GM19023 (cell line): ENCODE data around the gene CEP95.
"Not testable (repeated sequence)": the region's sequence is repeated elsewhere in the genome, so short reads cannot be mapped to it uniquely, and the experiment has no call there.

Experiments
- ATAC-seq: cut with Tn5 transposase; IDR thresholded peaks from one replicate; pipeline ENCODE4 v1.9.1; 2021; ENCODE audit warnings: mild to moderate bottlenecking, moderate library complexity; ENCODE audit not compliant: unreplicated experiment

The CEP95 gene, protein sequence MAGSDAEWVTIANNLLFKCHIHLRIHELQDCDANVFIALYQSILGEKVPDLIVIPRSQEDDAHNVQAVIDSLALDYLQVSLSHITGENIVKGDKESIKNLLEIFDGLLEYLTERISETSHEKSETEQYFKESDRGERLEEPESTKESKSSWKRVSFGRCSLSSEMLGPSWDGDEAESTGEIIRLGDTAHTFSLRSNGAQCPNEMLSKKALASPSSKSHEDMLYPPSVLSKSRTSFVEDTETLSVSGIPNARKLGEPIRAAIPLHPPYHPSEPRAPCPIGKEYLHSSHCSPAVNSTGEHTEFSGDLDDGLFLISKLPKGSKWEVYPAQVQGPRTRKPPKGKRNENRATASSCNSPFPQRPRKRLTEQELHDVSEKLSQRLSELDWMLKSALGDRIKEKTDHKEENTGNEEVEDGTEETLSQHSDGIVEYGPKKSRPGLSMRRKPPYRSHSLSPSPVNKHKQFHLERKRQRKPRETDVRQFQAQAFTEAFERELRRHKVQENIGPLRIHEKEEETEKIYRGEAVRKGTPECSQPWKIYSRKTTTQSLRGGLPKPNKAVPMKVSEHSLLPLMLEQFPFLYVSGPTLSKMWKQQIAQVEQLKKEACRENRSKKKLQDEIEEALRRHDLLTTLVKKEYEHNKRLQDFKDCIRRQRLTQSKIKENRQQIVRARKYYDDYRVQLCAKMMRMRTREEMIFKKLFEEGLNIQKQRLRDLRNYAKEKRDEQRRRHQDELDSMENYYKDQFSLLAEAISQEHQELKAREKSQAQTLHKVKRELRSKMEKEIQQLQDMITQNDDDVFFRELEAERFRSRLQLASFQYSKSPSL

DNA sequence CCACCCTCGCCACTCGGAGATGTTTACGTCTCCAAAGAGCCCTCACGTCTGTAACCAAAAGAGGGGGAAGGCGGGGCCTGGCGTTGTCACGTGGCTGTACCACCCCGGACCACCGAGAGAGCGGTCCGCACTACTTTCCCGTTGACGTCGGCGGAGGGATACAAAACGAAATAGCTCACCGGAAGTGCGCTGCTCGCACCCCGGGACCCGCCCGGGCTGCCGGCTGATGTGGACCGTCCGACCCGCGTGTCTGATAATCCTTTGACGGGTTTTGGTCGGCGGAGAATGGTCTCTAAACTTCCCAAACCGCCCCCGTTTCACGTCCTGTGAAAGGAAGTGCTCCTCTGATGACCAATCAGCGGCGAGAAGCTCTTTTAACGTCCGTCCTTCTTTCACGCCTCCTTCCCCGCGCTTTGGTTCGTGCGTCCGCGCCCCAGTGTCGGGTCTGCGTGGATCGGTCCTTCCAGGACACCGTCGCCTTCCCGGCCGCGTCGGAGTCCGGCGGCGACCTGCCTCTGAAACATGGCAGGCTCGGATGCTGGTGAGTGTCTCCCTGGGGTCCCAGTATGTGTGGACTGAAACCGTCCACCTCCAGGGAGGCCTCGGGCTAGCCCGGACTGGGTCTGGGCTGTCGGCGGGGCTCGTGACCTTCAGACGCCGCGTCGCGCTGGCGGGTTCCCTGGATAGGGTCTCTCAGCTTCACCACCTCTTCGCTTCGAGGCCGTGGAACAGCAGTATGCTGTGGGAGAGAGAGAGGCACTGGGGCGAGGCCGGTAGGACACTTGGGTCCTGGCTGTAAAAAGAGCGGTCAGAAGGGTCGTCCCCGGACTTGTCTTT lies at the start of gene CEP95:
Gene CEP95, plus strand, starts transcription at position 402 of the 837 bp plus-strand sequence. Its CDS starts 121 bp downstream, at position 523.
- peak; percentile 67 for ATAC-seq

DNA sequence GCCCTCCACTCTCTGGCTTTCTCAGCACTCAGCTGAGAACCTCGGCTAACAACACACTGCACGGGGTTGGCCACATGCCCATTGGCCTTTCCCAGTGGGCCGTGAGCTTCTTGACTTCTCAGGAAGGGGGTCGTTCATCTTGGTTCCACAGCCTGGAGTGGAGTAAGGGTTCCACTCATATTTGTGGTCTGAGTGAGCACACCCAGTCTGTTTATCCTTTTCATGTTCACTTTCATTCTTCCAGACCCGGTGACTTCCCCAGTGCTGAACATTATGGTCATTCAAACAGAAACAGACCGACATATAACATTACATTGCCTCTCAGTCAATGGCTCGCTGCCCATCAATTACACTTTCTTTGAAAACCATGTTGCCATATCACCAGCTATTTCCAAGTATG lies 49.6 kb upstream of the CEP95 start:
- ATAC-seq, result no peak

DNA sequence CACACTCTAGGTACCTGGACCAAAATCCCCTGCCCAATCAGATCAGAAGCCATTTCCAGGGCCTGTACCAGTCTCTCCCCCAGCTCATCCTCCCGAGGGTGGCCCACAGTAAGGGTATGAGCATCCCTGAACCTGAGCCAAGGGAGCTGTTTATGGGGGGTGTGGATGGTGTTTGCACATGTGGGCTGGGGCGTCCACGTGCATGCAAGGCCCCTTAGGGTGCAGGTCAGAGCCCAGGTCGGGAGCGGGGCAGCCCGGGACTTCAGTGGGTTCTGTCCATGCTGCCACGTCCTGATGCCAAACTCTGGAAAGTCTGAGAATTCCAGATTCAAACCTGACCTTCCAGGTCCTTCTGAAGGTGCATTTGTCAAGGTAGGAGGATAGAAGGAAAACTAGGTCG lies 48.0 kb upstream of the CEP95 start:
- no peak for ATAC-seq

DNA sequence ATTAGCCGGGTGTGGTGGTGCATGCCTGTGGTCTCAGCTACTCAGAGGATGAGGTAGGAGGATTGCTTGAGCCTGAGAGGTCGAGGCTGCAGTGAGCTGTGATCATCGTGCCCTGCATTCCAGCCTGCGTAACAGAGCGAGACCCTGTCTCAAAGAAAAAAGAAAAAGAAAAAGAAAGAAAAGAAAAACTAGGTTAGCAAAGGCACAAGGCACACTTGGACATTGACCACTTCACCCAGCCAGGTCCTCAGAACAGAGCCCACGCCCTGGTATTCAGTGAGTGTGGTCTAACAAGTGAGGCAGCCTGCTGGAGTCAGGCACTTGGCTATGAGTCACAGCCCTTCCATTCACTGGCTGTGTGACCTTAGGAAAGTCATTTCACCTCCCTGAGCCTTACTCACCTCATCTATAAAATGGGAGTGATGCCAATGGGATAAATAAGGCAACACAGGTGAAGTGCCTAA lies 47.5 kb upstream of the CEP95 start:
- no peak for ATAC-seq

DNA sequence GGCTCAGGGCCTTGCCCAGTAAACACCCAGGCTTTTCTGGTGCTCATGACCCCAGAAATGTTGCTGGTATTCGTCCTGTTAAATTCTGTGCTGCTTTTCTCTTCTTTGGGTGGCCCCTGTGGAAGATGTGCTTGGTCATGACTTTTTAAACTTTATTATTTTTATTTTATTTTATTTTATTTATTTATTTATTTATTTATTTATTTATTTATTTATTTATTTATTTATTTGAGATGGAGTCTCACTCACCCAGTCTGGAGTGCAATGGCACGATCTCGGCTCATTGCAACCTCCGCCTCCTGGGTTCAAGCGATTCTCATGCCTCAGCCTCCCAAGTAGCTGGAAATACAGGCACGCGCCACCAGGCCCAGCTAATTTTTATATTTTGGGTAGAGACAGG lies 47.0 kb upstream of the CEP95 start:
- ATAC-seq, result not testable (repeated sequence)

DNA sequence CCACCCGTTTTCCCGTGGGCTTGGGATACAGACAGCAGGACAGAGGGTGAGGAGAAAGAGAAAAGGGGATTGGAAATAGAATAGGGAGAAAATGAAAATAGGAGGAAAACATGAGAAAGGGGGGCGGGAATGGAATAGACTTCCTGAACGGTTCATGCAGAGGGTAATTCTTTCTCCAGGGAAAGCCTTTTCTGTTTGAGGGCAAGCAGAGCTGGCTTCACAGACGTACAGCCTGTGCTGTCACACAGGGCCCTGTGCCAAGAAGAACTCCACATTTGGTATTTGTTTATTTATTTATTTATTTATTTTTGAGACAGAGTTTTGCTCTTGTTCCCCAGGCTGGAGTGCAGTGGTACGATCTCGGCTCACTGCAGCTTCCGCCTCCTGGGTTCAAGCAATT lies 45.8 kb upstream of the CEP95 start:
- no peak for ATAC-seq

DNA sequence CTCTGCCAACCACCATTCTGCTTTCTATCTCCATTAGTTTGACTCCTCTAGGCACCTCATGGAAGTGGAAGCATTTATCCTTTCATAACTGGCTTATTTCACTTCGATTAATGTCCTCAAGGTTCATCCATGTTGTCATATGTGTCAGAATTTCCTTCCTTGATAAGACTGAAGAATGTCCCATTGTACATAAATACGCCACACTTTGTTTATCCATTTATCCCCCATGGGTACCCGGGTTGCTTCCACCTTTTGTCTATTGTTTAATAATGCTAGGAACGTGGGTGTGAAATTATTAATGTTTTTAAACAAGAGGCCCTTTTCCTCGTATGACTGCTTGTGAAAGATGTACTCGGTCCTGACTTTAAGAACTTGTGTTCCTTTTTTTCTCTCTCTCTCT lies 45.0 kb upstream of the CEP95 start:
- no peak for ATAC-seq

DNA sequence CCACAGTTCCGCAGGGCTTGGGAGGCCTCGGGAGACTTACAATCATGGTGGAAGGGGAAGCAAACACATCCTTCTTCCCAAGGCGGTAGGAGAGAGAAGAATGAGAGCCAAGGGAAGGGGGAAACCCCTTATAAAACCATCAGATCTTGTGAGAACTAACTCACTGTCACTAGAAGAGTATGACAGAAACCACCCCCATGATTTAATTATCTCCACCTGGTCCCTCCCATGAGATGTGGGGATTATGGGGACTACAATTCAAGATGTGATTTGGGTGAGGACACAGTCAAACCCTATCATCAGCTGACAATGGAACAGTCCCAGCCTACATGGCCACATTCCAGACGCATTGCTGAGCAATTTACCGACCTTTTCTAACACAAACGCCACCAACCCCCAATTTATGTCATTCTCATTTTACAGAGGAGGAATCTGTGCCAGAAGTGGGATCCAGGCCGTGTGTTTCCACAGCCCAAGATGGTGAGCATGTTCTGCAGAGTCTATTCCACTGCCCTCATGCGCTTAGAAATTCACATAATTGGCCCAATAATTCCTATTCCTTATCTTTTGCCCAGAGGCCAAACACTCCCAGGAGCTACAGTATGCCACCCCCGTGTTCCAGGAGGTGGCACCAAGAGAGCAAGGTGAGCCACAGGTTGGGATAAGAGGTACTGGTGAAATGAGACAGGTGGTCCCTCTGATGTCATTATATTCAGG lies 40.6 kb upstream of the CEP95 start:
- no peak for ATAC-seq

DNA sequence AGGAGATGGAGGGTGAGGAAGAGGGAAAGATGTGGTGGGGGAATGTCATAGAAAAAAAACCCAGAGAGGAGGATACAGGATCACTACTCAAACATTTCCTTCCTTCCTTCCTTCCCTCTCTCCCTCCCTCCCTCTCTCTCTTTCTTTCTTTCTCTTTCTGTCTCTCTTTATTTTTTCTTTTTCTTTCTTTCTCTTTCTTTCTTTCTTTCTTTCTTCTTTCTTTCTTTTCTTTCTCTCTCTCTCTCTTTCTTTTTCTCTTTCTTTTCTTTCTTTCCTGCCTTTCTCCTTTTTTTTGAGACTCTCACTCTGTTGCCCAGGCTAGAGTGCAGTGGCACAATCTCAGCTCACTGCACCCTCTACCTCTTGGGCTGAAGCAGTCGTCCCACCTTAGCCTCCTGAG lies 39.9 kb upstream of the CEP95 start:
- not testable (repeated sequence) for ATAC-seq

DNA sequence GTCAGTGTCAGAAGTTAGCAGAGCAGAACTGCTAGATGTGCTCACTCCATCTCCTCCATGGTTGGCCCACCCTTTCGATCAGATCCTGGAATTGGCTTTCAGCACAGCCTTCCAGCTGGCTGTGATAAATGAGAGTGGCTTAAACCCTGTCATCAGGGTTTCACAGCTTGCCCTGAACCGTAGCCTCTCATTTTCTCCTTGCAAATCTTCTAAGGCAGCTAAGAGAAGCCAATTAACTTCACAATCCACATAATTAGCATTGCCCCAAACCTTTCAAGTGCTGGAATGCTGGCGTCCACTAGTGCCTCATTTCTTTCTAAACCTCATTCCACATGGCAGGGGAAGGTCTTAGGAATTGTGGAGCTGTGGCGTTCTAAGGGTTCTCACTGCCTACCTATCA lies 36.2 kb upstream of the CEP95 start:
- ATAC-seq, result no peak

DNA sequence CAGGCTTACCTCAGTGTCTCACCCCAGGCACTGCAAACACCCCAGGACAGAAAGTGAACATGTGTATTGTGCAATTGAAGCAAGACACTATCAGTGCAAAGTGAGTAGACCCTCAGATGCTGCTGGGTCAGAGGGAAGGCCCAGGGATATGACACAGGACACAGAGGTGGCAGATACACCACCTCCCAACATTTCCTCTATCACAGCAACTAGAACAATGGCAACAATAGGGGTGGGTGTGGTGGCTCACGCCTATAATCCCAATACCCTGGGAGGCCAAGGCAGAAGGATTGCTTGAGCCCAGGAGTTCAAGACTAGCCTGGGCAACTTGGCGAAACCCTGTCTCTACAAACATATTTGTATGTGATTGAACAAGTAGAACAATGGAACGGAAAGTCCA lies 35.3 kb upstream of the CEP95 start:
- ATAC-seq, result no peak

DNA sequence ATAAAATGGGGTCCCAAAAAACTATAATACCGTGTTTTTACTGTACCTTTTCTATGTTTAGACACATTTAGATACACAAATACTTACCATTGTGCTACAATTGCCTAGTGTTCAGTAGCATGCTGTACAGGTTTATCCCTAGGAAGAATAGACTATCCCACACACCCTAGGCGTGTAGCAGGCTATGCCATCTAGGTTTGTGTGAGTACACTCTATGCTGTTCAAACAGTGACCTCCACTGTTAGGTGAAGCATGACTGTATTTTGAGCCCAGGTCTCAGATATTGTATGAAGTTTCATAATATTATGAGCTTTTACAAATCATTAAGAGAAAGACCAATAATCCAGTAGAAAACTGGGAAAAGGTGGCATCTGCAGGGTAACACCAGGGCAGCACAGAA lies 34.2 kb upstream of the CEP95 start:
- ATAC-seq, result no peak

DNA sequence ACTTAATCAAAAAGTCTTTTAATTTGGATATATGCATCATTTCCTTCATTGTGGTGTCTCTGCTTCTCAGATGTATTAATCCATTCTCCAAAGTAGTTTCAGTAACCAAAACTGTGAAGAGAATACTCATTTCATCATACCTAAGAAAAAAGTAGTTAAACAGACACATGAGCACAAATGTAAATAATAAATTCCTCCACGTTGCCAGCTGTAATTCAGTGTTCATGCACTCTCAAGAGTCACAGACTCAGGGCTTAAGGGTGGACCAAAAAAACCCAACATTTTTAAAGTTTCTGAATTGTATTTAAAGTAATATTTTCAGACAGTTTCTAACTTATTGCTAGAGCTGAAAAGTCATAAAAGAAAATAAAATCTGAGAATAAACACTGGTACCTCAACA lies 28.9 kb upstream of the CEP95 start:
- ATAC-seq, result no peak

DNA sequence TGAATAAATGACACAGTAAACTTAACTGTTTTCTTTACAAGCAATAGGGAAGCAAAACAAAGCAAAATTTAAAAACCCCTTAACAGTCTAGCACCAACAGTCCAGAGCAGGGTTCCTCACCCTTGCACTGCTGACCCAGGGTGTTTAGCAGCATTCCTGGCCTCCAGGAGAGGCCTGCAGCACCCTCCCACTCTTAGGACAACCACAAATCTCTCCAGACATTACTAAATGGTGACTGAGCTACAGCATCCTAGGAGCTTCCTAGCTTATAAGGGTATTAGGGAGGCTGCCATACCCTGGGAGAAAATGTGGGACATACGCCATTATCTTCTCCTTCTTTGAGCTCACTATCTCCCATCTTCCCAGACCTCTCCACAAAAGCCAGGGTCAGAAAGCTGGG lies 25.8 kb upstream of the CEP95 start:
- ATAC-seq, result no peak

DNA sequence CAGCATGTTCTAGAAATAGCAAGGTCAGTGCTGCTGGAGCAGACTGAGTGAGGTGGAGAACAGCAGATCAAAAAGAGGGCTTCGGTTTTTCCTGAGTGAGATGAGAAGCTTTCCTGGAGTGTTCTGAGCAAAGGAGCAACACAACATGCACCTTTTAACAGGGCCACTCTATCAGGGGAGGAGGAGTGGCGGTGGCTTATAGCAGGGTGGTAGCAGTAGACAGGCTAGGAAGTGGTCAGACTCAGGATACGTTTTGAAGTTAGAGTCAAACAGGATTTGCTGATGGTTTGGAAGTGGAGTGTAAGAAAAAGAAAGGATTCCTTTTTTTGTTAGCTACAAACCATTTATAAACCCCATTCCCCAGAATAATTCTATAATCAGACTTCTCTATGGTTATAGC lies 22.4 kb upstream of the CEP95 start:
- ATAC-seq, result no peak

DNA sequence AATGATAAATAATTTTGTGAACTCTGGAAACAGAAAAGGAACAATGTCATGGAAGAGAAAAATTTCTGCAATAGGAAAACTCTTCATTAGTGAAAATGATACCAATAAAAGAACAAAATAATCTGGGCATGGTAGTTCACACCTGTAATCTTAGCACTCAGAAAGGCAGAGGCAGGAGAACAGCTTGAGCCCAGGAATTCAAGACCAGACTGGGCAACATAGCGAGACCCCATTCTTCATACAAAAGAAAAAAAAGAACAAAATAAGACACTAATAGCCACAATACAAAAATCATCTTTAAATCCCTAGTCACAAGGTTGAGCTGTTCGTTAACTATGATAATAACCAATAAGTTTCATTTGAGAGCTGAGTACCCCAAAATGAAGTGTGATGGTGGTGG lies 18.5 kb upstream of the CEP95 start:
- ATAC-seq, result no peak

DNA sequence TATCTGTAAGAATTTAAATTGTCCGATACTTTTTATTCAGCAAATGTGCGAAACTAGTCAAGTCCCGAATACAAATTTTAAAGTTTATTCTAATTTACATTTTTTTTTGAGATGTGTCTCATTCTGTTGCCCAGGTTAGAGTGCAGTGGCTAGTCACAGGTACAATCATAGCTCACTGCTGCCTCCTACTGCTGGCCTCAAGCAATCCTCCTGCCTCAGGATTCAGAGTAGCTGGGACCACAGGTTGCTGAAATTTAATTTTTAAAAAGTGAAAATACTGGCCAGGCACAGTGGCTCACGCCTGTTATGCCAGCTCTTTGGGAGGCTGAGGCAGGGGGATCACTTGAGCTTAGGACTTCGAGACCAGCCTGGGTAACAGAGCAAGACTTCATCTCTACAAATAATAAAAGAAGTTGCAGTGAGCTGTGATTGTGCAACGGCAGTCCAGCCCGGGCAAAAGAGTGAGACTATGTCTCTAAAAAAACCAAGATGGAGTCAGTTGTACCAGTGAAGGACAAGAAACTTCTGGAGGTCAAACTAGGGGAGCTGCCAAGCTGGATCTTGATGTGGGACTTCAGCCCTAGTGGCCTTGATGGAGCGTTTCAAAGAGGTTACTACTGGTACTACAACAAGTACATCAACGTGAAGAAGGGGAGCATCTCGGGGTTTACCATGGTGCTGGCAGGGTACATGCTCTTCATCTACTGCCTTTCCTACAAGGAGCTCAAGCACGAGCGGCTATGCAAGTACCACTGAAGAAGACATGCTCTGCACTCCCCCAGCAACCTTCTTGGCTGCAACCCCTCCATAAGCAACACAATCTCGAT lies 15.5 kb upstream of the CEP95 start:
- no peak for ATAC-seq

DNA sequence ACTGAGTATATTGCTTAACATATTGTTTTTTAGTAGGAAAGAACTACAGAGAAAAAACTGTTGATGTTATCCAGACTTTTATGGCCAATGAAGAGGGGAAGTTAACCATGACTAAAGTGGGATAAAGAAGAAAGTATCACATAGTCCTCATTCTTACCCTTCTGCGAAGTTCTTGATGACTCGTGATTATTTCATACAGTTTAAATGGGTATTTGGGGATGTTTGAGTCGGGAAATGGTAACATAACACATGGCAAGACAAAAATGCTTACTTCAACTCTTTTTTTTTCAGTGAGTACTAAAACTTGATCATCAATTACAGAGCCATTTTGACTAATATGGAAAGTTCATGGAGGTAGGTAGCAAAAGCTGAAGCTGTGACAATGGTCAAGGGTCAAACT lies 14.8 kb upstream of the CEP95 start:
- ATAC-seq, result no peak

DNA sequence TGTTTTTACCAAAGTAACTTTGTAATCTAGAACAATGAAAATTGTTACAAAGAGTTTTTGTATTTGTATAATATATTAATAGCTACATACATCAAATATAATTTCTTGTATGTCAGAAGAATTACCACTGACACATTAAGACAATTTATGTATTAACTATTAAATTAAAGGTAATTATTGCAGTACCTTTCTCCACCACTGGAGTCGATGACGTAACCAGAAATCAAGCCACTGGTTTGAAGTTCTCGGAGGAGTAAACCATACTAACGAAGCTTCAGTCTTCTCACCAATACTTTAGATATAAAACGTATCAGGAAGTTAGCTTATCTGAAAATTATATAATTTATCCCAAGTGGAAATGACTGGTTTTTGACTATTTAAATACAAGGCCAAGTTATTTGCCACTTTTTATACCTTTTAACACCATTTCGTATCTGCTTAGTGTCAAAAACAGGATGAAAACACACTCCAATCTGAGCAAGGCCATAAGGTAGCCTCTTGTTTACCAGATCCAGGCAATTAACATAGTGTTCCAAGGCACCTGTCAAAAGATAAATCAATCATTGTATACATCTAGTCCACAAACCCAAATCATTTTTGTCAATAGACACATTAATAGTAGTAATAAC lies 14.2 kb upstream of the CEP95 start:
- ATAC-seq, result no peak
